GM10248 (cell line): ENCODE results near the gene CAPZA1.

Experiments used
- CTCF ChIA-PET: fragments of 300-600 bp; sonication (Branson Sonifier 250); formaldehyde crosslinking; extraction: SDS; loops from one replicate; lab custom pipeline; 2021; ENCODE audit warnings: antibody characterized with exemption; lab: Yijun Ruan, JAX
- POLR2A ChIA-PET: fragments of 350-650 bp; sonication (Branson Sonifier 250); formaldehyde crosslinking; extraction: SDS; loops from one replicate; lab custom pipeline; 2020; ENCODE audit warnings: antibody characterized with exemption; lab: Yijun Ruan, JAX
- DNase-seq: peaks from one replicate; pipeline ENCODE4 v3.0.0; 2012; ENCODE audit errors: extremely low spot score
- TF ChIP-seq, protein P1 (sequence below): IDR thresholded peaks from 2 replicates; pipeline ENCODE4 v1.5.1; 2012; ENCODE audit warnings: mild to moderate bottlenecking, low read depth; ENCODE audit errors: extremely low read depth, missing control alignments, control extremely low read depth

Gene CAPZA1

GRCh38 chr1:112677501-112677900 is 57.9 kb downstream of the CAPZA1 start:
- TF ChIP-seq, protein P1, sequence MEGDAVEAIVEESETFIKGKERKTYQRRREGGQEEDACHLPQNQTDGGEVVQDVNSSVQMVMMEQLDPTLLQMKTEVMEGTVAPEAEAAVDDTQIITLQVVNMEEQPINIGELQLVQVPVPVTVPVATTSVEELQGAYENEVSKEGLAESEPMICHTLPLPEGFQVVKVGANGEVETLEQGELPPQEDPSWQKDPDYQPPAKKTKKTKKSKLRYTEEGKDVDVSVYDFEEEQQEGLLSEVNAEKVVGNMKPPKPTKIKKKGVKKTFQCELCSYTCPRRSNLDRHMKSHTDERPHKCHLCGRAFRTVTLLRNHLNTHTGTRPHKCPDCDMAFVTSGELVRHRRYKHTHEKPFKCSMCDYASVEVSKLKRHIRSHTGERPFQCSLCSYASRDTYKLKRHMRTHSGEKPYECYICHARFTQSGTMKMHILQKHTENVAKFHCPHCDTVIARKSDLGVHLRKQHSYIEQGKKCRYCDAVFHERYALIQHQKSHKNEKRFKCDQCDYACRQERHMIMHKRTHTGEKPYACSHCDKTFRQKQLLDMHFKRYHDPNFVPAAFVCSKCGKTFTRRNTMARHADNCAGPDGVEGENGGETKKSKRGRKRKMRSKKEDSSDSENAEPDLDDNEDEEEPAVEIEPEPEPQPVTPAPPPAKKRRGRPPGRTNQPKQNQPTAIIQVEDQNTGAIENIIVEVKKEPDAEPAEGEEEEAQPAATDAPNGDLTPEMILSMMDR = no peak
- CTCF ChIA-PET = interaction anchor here (0.9 to 5.7 kb wide), 2 partner anchors 21 to 38 kb away, joined by 3 to 35 read pairs; partner anchors contain the start of gene PPM1J

GRCh38 chr1:112678605-112679004 is 59.0 kb downstream of the CAPZA1 start:
- DNase-seq = no peak
- ChIA-PET POLR2A (interaction anchor here (0.6 kb wide), 1 partner anchor 133 kb away, joined by 3 read pairs; no protein-coding TSS in a partner anchor), CTCF (no interaction called here)
- TF ChIP-seq, protein P1 = no peak

More at GRCh38 chr1:112677501-112677900, 57.9 kb downstream of the CAPZA1 start:
- DNase-seq = no peak
- POLR2A ChIA-PET = no interaction called here

GRCh38 chr1:112685913-112686312 is 66.3 kb downstream of the CAPZA1 start:
- ChIA-PET CTCF (interaction anchor here (1.1 to 3.4 kb wide), 3 partner anchors 11 to 14 kb away, joined by 3 to 8 read pairs (median 5); partner anchors contain the start of gene MOV10), POLR2A (no interaction called here)
- TF ChIP-seq, protein P1 = no peak
- DNase-seq = no peak

- CTCF ChIA-PET = interaction anchor here (1.1 to 3.4 kb wide), 3 partner anchors 12 to 14 kb away, joined by 3 to 8 read pairs (median 5); partner anchors contain the start of gene MOV10
- POLR2A ChIA-PET = no interaction called here
- DNase-seq = no peak
- TF ChIP-seq, protein P1 = no peak
These were observed 66.8 kb downstream of the CAPZA1 start for GRCh38 chr1:112686417-112686816.

- DNase-seq = no peak
- TF ChIP-seq, protein P1 = no peak
- CTCF ChIA-PET = interaction anchor here (1.1 to 3.4 kb wide), 3 partner anchors 12 to 15 kb away, joined by 3 to 8 read pairs (median 5); partner anchors contain the start of gene MOV10
- POLR2A ChIA-PET = no interaction called here
These were observed 67.2 kb downstream of the CAPZA1 start for GRCh38 chr1:112686835-112687234.

DNA sequence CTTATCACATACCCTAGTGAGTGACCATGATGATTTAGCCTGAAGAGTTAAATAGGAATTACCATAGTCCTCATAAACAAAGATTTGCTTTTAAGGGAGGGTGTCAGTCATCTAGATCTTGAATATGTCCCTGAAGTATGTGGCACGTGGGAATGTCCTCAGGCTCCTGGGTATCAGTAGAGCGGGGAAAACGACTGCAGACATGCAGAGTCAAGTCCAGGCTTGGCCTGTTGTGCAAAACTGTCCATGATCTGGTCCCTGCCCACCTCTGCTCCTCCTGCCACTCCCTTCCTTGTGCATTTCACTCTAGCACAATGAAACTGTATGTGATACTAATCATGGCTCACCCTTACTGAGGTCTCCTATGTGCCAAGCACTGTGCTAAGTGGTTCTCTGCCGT is 67.7 kb downstream of the CAPZA1 start:
- TF ChIP-seq, protein P1 = no peak
- CTCF ChIA-PET = interaction anchor here (1.4 kb wide), 1 partner anchor 29 kb away, joined by 4 read pairs; the partner anchor contains the start of gene PPM1J
- POLR2A ChIA-PET = no interaction called here
- DNase-seq = no peak
